ENCODE results near the gene CD164L2. TPM values are rescaled to one million over a fixed set of nuclear protein-coding genes. Genes with fewer than 3 reads are reported as not detected.

The CD164L2 gene
- total RNA-seq, 1 donor from 2014 or later = 0.41 TPM

DNA sequence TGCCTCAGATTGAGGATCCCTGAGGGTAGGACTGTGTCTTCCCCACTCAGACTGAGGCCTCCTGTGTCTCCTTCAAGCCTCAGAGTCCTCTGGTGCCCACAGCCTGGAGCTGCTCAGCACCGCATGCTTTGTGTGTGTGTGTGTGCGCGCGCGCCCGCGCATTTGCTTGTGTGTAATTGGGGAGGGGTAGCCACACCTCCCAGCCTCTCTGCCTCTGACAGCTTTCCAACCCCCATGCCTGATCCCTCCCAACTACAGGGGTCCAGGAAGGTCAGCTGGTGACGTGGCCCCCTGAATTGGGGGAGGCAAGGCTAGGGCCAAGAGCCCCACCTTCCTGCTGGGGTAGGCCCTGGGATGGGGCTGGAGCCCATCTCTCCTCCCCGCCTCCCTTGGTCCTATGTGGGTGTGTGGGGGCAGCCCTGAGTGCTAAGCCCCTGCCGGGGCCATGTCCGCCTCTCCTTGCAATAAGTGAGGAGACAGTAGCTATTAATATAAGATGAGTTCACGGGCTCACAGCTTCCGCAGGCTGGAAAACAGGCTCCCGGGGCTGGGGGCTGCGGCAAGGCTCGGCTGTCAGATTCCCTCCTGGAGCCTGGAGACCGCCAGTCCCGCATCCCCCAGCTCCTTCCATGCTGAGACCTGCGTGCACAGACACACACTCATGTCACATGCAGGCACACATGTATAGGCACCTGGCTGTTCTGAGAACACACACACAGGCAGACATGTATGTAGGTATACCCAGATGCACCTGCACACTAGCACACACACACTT is 16.3 kb upstream of the CD164L2 start:
- DNase-seq (ENCODE audit: extremely low spot score, unreplicated experiment) = no peak
- Mint-ChIP-seq H3K4me3 (no peak overlapping the region), H3K4me1 (ENCODE audit: unreplicated experiment) (peaks cover 49% of the 10 kb centered on the region), H3K27ac (no peak overlapping the region), H3K27me3 (no peaks in the 10 kb centered on the region), H3K36me3 (no peaks in the 10 kb centered on the region), H3K9me3 (no peaks in the 10 kb centered on the region)
- TF ChIP-seq, protein P1, sequence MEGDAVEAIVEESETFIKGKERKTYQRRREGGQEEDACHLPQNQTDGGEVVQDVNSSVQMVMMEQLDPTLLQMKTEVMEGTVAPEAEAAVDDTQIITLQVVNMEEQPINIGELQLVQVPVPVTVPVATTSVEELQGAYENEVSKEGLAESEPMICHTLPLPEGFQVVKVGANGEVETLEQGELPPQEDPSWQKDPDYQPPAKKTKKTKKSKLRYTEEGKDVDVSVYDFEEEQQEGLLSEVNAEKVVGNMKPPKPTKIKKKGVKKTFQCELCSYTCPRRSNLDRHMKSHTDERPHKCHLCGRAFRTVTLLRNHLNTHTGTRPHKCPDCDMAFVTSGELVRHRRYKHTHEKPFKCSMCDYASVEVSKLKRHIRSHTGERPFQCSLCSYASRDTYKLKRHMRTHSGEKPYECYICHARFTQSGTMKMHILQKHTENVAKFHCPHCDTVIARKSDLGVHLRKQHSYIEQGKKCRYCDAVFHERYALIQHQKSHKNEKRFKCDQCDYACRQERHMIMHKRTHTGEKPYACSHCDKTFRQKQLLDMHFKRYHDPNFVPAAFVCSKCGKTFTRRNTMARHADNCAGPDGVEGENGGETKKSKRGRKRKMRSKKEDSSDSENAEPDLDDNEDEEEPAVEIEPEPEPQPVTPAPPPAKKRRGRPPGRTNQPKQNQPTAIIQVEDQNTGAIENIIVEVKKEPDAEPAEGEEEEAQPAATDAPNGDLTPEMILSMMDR (conservative IDR thresholded peaks at IDR 0.05) = no peak

DNA sequence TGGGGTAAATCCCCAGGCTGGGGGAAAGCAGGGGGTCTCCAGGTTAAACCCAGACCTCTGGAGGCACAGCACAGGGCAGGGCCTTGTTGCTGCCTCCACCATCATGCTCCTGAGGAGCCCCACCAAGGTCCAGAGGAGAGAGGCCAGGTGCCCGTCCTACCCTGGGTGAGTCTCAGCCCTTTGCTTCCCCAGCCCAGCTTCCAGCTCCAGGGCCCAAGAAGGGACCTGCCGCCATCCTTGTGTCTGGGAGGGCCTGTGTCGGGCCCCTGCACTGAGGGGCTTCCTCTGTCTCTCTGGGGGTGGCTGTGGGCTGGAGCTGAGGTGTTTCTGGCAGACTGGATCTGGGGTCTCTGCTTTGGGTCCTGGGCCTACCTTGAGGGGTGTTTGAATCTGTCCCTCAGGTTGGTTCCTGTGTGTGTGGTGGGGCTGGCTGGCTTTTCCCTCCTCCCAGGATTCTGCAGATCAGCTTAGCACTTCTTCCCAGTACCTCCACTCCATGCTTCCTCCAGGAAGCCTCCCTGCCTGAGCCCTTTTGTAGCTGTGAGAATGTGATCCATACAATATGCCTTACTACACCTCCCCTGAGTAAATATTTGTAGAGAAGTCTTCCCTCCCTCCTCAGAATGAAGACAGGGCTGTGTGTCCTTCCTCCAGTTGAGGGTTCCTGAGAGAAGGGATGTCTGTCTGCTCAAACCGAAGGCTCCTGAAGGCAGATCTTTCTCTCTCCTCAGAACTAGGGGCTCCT is 15.4 kb upstream of the CD164L2 start:
- Mint-ChIP-seq H3K4me1 (ENCODE audit: unreplicated experiment) (peaks cover 41% of the 10 kb centered on the region), H3K27ac (peak overlapping the region; percentile 65), H3K9me3 (no peaks in the 10 kb centered on the region), H3K36me3 (no peaks in the 10 kb centered on the region), H3K27me3 (no peaks in the 10 kb centered on the region), H3K4me3 (no peak overlapping the region)
- TF ChIP-seq, protein P1 (conservative IDR thresholded peaks at IDR 0.05) = no peak
- DNase-seq (ENCODE audit: extremely low spot score, unreplicated experiment) = no peak

DNA sequence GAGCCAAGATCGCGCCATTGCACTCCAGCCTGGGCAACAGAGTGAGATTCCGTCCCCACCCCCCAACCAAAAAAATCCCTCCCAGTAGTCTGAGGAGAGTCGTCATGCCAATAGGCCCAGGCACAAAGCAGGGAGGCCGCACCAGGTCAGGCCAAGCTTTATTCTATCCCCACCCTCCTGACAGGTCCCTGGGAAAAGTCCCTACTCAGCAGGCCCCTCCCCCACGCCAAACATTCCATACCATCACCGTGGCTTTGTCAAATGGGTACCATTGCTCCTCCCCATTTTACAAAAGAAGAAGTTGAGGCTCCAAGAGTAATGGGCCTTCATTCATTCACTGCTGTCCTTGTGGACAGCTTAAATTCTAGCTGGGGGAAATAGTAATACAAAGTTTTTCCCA is 14.6 kb upstream of the CD164L2 start:
- H3K4me1 Mint-ChIP-seq (ENCODE audit: unreplicated experiment) = peaks cover 33% of the 10 kb centered on the region
- no peak overlapping the region for H3K27ac Mint-ChIP-seq

DNA sequence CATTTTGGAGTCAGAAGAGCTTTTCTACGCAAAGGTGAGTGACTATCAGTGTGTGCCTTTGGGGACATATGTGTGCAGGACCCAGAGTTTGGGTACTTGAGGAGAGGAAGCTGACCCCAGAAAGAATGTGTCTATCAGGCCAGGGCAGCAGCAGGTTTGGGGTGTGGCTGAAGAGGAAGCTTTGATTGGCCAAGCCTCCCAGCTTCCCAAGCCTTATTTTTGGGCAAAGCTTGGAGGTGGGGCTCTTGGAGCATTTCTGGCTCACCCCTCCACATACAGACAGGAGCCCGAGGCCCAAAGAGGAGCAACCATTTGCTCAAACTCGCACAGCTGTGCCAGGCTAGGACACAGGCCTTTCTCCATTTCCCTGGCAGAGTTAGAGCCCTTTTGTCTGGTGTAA is 14.0 kb upstream of the CD164L2 start:
- Mint-ChIP-seq H3K4me3 (no peak overlapping the region), H3K27me3 (peaks cover 2% of the 10 kb centered on the region), H3K9me3 (no peaks in the 10 kb centered on the region), H3K36me3 (no peaks in the 10 kb centered on the region), H3K4me1 (ENCODE audit: unreplicated experiment) (peaks cover 35% of the 10 kb centered on the region), H3K27ac (no peak overlapping the region)
- DNase-seq (ENCODE audit: extremely low spot score, unreplicated experiment) = no peak
- TF ChIP-seq, protein P1 (conservative IDR thresholded peaks at IDR 0.05) = no peak

More for the DNA sequence above, 14.6 kb upstream of the CD164L2 start:
- TF ChIP-seq, protein P1 (conservative IDR thresholded peaks at IDR 0.05) = no peak
- no peaks in the 10 kb centered on the region for H3K9me3 Mint-ChIP-seq
- no peaks in the 10 kb centered on the region for H3K27me3 Mint-ChIP-seq
- H3K36me3 Mint-ChIP-seq = no peaks in the 10 kb centered on the region
- DNase-seq (ENCODE audit: extremely low spot score, unreplicated experiment) = no peak
- no peak overlapping the region for H3K4me3 Mint-ChIP-seq

DNA sequence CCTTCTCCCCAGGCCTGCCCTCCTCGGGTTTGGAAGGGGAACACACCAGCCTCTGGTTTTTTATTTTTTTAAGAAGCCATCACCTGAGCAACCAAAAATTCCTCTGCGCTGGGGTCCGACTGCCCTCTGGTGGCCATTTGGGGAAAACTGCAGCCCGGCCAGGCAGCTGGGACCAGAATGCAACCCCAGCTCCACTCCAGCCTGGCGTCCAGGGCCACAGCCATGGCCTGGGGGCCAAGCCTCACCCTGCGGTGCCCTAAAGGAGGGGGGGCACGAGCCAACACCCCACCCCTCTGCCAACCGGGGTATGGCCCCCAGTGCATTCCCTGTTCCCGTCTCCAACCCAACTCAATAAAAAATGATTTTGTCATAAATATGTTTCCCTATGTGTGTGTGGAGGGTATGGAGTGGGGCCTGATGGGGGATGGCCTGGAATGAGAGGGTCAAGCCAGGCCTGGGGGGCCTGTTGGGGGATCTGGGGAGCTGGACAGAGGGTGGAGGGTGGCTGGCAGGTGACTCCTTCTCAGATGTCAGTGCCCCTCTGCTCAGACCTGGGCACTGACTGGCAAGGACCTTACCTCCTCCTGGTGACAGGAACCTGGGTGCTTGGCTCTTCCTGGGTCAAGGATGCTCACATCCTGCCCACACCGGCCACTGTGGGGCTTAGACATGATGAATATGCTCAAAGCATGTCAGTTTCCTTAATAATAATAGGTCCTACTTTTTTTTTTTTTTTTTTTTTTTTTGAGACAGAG is 12.5 kb upstream of the CD164L2 start:
- Mint-ChIP-seq H3K36me3 (no peaks in the 10 kb centered on the region), H3K4me1 (ENCODE audit: unreplicated experiment) (peaks cover 38% of the 10 kb centered on the region), H3K27ac (peak overlapping the region; percentile 56), H3K27me3 (peaks cover 7% of the 10 kb centered on the region), H3K4me3 (peak overlapping the region; percentile 49), H3K9me3 (no peaks in the 10 kb centered on the region)
- TF ChIP-seq, protein P1 (conservative IDR thresholded peaks at IDR 0.05) = peak; percentile 96
- no peak for DNase-seq (ENCODE audit: extremely low spot score, unreplicated experiment)

Data from type B pancreatic cell (in vitro differentiated cells).